ENCODE data around the gene MINDY2. TPM values are rescaled to one million over a fixed set of nuclear protein-coding genes. Genes with fewer than 3 reads are reported as not detected.
"Not testable (repeated sequence)": the region's sequence is repeated elsewhere in the genome, so short reads cannot be mapped to it uniquely, and the experiment has no call there.

Gene MINDY2
- total and polyA plus RNA-seq, 4 donors, result 1.5 to 7.0 (median 5.1) TPM

DNA sequence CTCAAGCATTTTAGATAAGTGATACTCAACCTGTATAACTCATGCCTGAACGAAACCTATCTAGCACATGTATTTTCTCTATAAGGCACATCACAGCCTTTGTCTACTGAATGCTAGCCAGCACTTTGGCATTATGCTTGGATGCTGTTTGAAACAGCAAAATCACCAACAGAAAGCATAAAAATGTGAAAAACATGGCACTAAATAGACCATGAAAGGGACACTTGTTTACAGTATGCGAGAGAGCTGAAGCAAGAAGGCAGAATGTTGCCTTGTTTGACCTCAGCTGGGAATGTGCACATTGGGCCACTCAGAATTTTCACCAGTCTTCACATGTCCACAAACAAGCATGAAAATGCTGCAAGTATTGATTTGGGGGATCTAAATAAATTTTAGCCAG is 59.5 kb downstream of the MINDY2 start:
- H3K27me3 ChIP-seq (ENCODE audit: control insufficient read depth in 4 of 4, insufficient read depth in 4 of 4, low read length in 3 of 4), result no peaks in the 10 kb centered on the region
- peaks cover 0 to 3% (median 2%) of the 10 kb centered on the region in 4 donors for H3K36me3 ChIP-seq (ENCODE audit: control insufficient read depth in 4 of 4, insufficient read depth in 3 of 4, low read depth in 1 of 4, low read length in 3 of 4)
- no peak overlapping the region for H3K9ac ChIP-seq (ENCODE audit: low read depth in 1 of 2, low read length in 2 of 2)
- TF ChIP-seq HNF4A (conservative IDR thresholded peaks at IDR 0.05) (no peak), NR2F2 (IDR thresholded peaks at IDR 0.05) (no peak)
- TF ChIP-seq, protein P1, sequence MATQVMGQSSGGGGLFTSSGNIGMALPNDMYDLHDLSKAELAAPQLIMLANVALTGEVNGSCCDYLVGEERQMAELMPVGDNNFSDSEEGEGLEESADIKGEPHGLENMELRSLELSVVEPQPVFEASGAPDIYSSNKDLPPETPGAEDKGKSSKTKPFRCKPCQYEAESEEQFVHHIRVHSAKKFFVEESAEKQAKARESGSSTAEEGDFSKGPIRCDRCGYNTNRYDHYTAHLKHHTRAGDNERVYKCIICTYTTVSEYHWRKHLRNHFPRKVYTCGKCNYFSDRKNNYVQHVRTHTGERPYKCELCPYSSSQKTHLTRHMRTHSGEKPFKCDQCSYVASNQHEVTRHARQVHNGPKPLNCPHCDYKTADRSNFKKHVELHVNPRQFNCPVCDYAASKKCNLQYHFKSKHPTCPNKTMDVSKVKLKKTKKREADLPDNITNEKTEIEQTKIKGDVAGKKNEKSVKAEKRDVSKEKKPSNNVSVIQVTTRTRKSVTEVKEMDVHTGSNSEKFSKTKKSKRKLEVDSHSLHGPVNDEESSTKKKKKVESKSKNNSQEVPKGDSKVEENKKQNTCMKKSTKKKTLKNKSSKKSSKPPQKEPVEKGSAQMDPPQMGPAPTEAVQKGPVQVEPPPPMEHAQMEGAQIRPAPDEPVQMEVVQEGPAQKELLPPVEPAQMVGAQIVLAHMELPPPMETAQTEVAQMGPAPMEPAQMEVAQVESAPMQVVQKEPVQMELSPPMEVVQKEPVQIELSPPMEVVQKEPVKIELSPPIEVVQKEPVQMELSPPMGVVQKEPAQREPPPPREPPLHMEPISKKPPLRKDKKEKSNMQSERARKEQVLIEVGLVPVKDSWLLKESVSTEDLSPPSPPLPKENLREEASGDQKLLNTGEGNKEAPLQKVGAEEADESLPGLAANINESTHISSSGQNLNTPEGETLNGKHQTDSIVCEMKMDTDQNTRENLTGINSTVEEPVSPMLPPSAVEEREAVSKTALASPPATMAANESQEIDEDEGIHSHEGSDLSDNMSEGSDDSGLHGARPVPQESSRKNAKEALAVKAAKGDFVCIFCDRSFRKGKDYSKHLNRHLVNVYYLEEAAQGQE (IDR thresholded peaks at IDR 0.05), result no peak
- no peaks in the 10 kb centered on the region for H3K4me1 ChIP-seq (ENCODE audit: control insufficient read depth in 4 of 4, insufficient read depth in 4 of 4, low read length in 3 of 4)
- H3K4me3 ChIP-seq (ENCODE audit: low read depth in 1 of 3, low read length in 3 of 3), result no peak overlapping the region
- no peak overlapping the region for H3K27ac ChIP-seq (ENCODE audit: low read depth in 1 of 2, low read length in 2 of 2)
- no peaks in the 10 kb centered on the region for H3K9me3 ChIP-seq (ENCODE audit: control insufficient read depth in 4 of 4, low read length in 3 of 4)
- WGBS, result 87% methylated on average over 2 of the region's 2 CpGs
- DNase-seq (ENCODE audit: low spot score), result no peak

DNA sequence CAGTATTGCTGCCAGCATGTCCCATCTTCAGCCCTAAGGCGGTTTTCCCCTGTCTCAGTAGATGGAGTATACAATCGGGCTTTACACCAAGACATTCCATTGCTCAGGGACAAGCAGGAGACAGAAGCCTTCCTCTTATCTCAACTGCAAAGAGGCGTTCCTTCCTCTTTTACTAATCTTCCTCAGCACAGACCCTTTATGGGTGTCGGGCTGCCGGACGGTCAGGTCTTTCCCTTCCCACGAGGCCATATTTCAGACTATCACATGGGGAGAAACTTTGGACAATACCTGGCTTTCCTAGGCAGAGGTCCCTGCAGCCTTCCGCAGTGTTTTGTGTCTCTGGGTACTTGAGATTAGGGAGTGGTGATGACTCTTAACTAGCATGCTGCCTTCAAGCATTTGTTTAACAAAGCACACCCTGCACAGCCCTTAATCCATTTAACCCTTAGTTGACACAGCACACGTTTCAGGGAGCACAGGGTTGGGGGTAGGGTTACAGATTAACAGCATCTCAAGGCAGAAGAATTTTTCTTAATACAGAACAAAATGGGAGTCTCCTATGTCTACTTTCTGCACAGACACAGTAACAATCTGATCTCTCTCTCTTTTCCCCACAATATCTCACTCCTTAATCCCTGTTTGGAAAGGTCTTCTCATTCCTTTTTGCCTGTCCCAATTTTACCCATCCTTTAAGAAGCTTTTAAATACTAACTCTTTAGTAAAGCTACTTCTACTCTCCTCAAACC is 62.8 kb downstream of the MINDY2 start:
- not testable (repeated sequence) for H3K4me1 ChIP-seq (ENCODE audit: control insufficient read depth in 4 of 4, insufficient read depth in 4 of 4, low read length in 3 of 4); DNase-seq (ENCODE audit: low spot score); H3K36me3 ChIP-seq (ENCODE audit: control insufficient read depth in 4 of 4, insufficient read depth in 3 of 4, low read depth in 1 of 4, low read length in 3 of 4); H3K27ac ChIP-seq (ENCODE audit: low read depth in 1 of 2, low read length in 2 of 2); H3K9me3 ChIP-seq (ENCODE audit: control insufficient read depth in 4 of 4, low read length in 3 of 4); H3K9ac ChIP-seq (ENCODE audit: low read depth in 1 of 2, low read length in 2 of 2); H3K4me3 ChIP-seq (ENCODE audit: low read depth in 1 of 3, low read length in 3 of 3); H3K27me3 ChIP-seq (ENCODE audit: control insufficient read depth in 4 of 4, insufficient read depth in 4 of 4, low read length in 3 of 4)
- 73% methylated on average over 9 of the region's 9 CpGs for WGBS

DNA sequence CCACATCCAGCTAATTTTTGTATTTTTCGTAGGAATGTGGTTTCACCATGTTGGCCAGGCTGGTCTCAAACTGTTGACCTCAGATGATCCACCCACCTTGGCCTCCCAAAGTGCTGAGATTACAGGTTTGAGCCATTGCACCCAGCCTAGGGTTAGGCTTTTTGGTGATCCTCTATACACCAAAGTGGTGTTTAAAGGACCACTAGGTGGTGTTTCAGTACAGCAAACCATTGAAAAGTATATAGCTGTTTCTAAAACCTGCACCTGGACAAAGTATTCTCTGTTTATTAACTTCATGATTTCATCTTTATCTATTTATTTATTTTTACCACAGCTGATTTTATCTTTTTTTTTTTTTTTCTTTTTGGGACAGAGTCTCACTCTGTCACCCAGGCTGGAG is 68.4 kb downstream of the MINDY2 start:
- DNase-seq (ENCODE audit: low spot score), result no peak
- H3K36me3 ChIP-seq (ENCODE audit: control insufficient read depth in 4 of 4, insufficient read depth in 3 of 4, low read depth in 1 of 4, low read length in 3 of 4), result no peaks in the 10 kb centered on the region
- H3K27ac ChIP-seq (ENCODE audit: low read depth in 1 of 2, low read length in 2 of 2), result no peak overlapping the region
- H3K9ac ChIP-seq (ENCODE audit: low read depth in 1 of 2, low read length in 2 of 2), result no peak overlapping the region
- H3K27me3 ChIP-seq (ENCODE audit: control insufficient read depth in 4 of 4, insufficient read depth in 4 of 4, low read length in 3 of 4), result no peaks in the 10 kb centered on the region
- TF ChIP-seq SP1 (IDR thresholded peaks at IDR 0.05), result no peak
- TF ChIP-seq, protein P2, sequence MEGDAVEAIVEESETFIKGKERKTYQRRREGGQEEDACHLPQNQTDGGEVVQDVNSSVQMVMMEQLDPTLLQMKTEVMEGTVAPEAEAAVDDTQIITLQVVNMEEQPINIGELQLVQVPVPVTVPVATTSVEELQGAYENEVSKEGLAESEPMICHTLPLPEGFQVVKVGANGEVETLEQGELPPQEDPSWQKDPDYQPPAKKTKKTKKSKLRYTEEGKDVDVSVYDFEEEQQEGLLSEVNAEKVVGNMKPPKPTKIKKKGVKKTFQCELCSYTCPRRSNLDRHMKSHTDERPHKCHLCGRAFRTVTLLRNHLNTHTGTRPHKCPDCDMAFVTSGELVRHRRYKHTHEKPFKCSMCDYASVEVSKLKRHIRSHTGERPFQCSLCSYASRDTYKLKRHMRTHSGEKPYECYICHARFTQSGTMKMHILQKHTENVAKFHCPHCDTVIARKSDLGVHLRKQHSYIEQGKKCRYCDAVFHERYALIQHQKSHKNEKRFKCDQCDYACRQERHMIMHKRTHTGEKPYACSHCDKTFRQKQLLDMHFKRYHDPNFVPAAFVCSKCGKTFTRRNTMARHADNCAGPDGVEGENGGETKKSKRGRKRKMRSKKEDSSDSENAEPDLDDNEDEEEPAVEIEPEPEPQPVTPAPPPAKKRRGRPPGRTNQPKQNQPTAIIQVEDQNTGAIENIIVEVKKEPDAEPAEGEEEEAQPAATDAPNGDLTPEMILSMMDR (IDR thresholded peaks at IDR 0.05; ENCODE audit: low read depth, low read length, missing input control), result peak; percentile 20
- peak; percentile 46 to 73 for TF ChIP-seq RAD21 (IDR thresholded peaks at IDR 0.05)
- H3K4me3 ChIP-seq (ENCODE audit: low read depth in 1 of 3, low read length in 3 of 3), result no peak overlapping the region
- H3K4me1 ChIP-seq (ENCODE audit: control insufficient read depth in 4 of 4, insufficient read depth in 4 of 4, low read length in 3 of 4), result no peaks in the 10 kb centered on the region
- WGBS, result 95% methylated on average over 1 of the region's 1 CpG
- H3K9me3 ChIP-seq (ENCODE audit: control insufficient read depth in 4 of 4, low read length in 3 of 4), result no peaks in the 10 kb centered on the region

DNA sequence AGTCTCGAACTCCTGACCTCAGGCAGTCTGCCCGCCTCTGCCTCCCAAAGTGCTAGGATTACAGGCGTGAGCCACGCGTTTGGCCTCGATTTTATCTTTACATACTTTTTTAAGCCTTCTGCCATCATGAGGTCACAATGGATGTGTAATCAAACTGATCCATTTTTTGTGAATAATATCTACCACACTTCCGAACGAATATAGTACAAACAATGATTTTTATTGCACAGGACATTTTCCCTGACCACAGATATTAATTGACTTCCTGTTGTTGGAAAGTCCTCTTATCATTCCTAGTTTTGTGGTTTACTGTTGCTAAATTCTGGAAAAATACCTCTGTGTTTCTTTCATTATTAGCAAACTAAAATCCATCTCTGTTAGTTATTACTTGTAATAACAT is 68.9 kb downstream of the MINDY2 start:
- no peak overlapping the region for H3K9ac ChIP-seq (ENCODE audit: low read depth in 1 of 2, low read length in 2 of 2)
- H3K9me3 ChIP-seq (ENCODE audit: control insufficient read depth in 4 of 4, low read length in 3 of 4), result no peaks in the 10 kb centered on the region
- H3K4me3 ChIP-seq (ENCODE audit: low read depth in 1 of 3, low read length in 3 of 3), result no peak overlapping the region
- H3K4me1 ChIP-seq (ENCODE audit: control insufficient read depth in 4 of 4, insufficient read depth in 4 of 4, low read length in 3 of 4), result no peaks in the 10 kb centered on the region
- no peak overlapping the region for H3K27ac ChIP-seq (ENCODE audit: low read depth in 1 of 2, low read length in 2 of 2)
- no peaks in the 10 kb centered on the region for H3K36me3 ChIP-seq (ENCODE audit: control insufficient read depth in 4 of 4, insufficient read depth in 3 of 4, low read depth in 1 of 4, low read length in 3 of 4)
- H3K27me3 ChIP-seq (ENCODE audit: control insufficient read depth in 4 of 4, insufficient read depth in 4 of 4, low read length in 3 of 4), result no peaks in the 10 kb centered on the region
- DNase-seq (ENCODE audit: low spot score), result no peak
- WGBS, result 82% methylated on average over 8 of the region's 8 CpGs
- TF ChIP-seq RXRA (IDR thresholded peaks at IDR 0.05) (no peak), HNF4G (IDR thresholded peaks at IDR 0.05) (no peak), SP1 (IDR thresholded peaks at IDR 0.05) (no peak), JUND (IDR thresholded peaks at IDR 0.05) (no peak), TAF1 (conservative IDR thresholded peaks at IDR 0.05) (no peak), FOXA2 (IDR thresholded peaks at IDR 0.05) (no peak), RAD21 (IDR thresholded peaks at IDR 0.05) (no peak)
- TF ChIP-seq, protein P3, sequence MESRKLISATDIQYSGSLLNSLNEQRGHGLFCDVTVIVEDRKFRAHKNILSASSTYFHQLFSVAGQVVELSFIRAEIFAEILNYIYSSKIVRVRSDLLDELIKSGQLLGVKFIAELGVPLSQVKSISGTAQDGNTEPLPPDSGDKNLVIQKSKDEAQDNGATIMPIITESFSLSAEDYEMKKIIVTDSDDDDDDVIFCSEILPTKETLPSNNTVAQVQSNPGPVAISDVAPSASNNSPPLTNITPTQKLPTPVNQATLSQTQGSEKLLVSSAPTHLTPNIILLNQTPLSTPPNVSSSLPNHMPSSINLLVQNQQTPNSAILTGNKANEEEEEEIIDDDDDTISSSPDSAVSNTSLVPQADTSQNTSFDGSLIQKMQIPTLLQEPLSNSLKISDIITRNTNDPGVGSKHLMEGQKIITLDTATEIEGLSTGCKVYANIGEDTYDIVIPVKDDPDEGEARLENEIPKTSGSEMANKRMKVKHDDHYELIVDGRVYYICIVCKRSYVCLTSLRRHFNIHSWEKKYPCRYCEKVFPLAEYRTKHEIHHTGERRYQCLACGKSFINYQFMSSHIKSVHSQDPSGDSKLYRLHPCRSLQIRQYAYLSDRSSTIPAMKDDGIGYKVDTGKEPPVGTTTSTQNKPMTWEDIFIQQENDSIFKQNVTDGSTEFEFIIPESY (IDR thresholded peaks at IDR 0.05), result no peak

All from liver (tissue), 9 donors.